HCT116 (cell line): ENCODE measurements around the gene NSD2.

Experiments used
- POLR2A ChIP-seq: IDR thresholded peaks from 2 replicates; pipeline ENCODE4 v1.7.0; 2011; ENCODE audit warnings: borderline replicate concordance; ENCODE audit not compliant: insufficient read depth, insufficient read length; ENCODE audit errors: extremely low read depth
- POLR2AphosphoS5 ChIP-seq: IDR thresholded peaks from 2 replicates; pipeline ENCODE4 v1.6.1; 2011; ENCODE audit warnings: mild to moderate bottlenecking, low read depth, low read length, moderate library complexity
- SIN3A ChIP-seq: IDR thresholded peaks from 2 replicates; pipeline ENCODE4 v1.6.1; 2012; ENCODE audit warnings: low read depth
- SRF ChIP-seq: IDR thresholded peaks from 2 replicates; pipeline ENCODE4 v1.6.1; 2012; ENCODE audit warnings: low read depth
- TF ChIP-seq, protein P1 (sequence below), 3 experiments: fragments of 200-600 bp in 1 of 3; sonication (generic) in 1 of 3; IDR thresholded peaks in 2 of 3; conservative IDR thresholded peaks in 1 of 3; 2 replicates each; pipeline ENCODE4 v1.5.1; 2012 to 2017; ENCODE audit warnings: low read depth in 2 of 3, low read length in 2 of 3, antibody characterized with exemption in 1 of 3, borderline replicate concordance in 1 of 3, control low read depth in 1 of 3, mild to moderate bottlenecking in 1 of 3, mixed read lengths in 1 of 3, mixed run types in 1 of 3, moderate library complexity in 1 of 3; ENCODE audit not compliant: insufficient read depth in 1 of 3

DNA sequence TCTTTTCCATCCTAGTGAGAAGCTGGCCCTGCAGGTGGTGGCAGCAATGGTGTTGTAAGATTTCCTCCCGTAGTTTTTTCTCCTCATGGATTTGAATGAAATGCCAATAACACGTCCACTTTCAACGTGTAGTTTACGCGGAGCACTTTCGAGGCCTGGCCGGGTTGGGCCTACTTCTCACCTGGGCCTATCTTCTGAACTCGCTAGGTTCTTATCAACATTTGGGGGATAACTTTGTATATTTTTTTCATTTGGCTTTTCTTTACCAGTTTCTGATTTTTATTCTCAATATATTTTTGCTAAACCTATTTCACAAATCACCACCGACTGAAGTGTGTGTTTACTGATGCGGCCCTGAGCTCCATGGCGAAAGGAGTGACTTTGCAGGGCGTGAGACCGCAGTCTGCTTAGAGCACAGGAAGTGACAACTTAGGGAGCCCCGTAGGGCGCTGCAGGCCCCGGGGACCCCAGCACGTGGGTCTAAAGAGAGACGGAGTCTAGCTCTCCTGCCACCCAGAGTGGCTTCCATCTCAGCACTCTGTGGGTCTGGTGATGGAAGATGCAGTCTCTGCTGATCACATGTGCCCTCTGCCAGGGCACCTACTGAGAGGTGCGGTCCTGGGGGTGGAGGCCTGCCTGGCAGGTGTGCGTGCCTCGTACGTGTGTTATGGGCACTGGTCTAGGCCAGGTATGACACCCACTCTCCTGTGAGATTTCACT is 108.4 kb downstream of the NSD2 start:
- TF ChIP-seq, protein P1, sequence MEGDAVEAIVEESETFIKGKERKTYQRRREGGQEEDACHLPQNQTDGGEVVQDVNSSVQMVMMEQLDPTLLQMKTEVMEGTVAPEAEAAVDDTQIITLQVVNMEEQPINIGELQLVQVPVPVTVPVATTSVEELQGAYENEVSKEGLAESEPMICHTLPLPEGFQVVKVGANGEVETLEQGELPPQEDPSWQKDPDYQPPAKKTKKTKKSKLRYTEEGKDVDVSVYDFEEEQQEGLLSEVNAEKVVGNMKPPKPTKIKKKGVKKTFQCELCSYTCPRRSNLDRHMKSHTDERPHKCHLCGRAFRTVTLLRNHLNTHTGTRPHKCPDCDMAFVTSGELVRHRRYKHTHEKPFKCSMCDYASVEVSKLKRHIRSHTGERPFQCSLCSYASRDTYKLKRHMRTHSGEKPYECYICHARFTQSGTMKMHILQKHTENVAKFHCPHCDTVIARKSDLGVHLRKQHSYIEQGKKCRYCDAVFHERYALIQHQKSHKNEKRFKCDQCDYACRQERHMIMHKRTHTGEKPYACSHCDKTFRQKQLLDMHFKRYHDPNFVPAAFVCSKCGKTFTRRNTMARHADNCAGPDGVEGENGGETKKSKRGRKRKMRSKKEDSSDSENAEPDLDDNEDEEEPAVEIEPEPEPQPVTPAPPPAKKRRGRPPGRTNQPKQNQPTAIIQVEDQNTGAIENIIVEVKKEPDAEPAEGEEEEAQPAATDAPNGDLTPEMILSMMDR (IDR thresholded peaks at IDR 0.05 in 2 of 3, conservative IDR thresholded peaks at IDR 0.05 in 1 of 3; ENCODE audit: borderline replicate concordance in 1 of 3, insufficient read depth in 1 of 3, low read depth in 2 of 3, low read length in 2 of 3): no peak
- TF ChIP-seq POLR2A: no peak
- no peak for TF ChIP-seq SRF
- TF ChIP-seq POLR2AphosphoS5: no peak
- TF ChIP-seq SIN3A: no peak
